A549 (cell line): Measurements from ENCODE around the gene LRRC71. TPM values are rescaled to one million over a fixed set of nuclear protein-coding genes. Genes with fewer than 3 reads are reported as not detected.

ENCODE experiments used
- ATAC-seq, 2 experiments: fragments of 200-7000 bp in 1 of 2; fragments of >200 bp in 1 of 2; cut with Nextera tagmentation in 1 of 2; cut with Tn5 transposase in 1 of 2; 3 replicates each; pipeline versions ENCODE4 v1.8.0 to v1.9.1; 2018 to 2020; ENCODE audit warnings: mild to moderate bottlenecking in 1 of 2, moderate library complexity in 1 of 2
- CTCF ChIA-PET: fragments of 300-600 bp; sonication (Branson Sonifier 250); formaldehyde crosslinking; extraction: SDS; loops from one replicate; lab custom pipeline; 2021; ENCODE audit warnings: antibody characterized with exemption, inconsistent platforms; lab: Yijun Ruan, JAX
- POLR2A ChIA-PET: fragments of 350-600 bp; formaldehyde crosslinking; extraction: SDS; loops from one replicate; lab custom pipeline; 2021; ENCODE audit warnings: antibody characterized with exemption, inconsistent platforms; lab: Yijun Ruan, JAX
- DNase-seq, 2 experiments: peaks; one replicate each; pipeline versions ENCODE4 v3.0.0 to v3.0.0-alpha.2; 2011 to 2016; ENCODE audit warnings: low read depth in 1 of 2, low spot score in 1 of 2
- FAIRE-seq: peaks from 2 replicates; lab custom pipeline; 2011; peaks lifted over from hg19 to GRCh38; lab: Jason Lieb, UNC
- H3K27ac ChIP-seq, 2 experiments: fragments of >200 bp; sonication (Bioruptor Twin); formaldehyde crosslinking; 3 replicates each; pipeline ENCODE4 v1.5.1; 2016 to 2017
- H3K4me1 ChIP-seq: fragments of >200 bp; sonication (Bioruptor Twin); formaldehyde crosslinking; 3 replicates; pipeline ENCODE4 v1.6.1; 2016
- H3K4me2 ChIP-seq: fragments of >200 bp; sonication (Bioruptor Twin); formaldehyde crosslinking; 3 replicates; pipeline ENCODE4 v1.6.1; 2016
- H3K4me3 ChIP-seq: fragments of >200 bp; sonication (Bioruptor Twin); formaldehyde crosslinking; 3 replicates; pipeline ENCODE4 v1.5.1; 2016
- H3K9me3 ChIP-seq: fragments of >200 bp; sonication (Bioruptor Twin); formaldehyde crosslinking; 3 replicates; pipeline ENCODE4 v1.6.1; 2016
- CEBPB ChIP-seq, 2 experiments: fragments of >200 bp in 1 of 2; sonication (Bioruptor Twin) in 1 of 2; formaldehyde crosslinking in 1 of 2; IDR thresholded peaks; 2 replicates each; pipeline ENCODE4 v1.6.1; 2012 to 2016
- CHD4 ChIP-seq: fragments of 200-600 bp; sonication (generic); IDR thresholded peaks from 2 replicates; pipeline ENCODE4 v1.6.1; 2016; ENCODE audit warnings: antibody characterized with exemption, mild to moderate bottlenecking, borderline replicate concordance
- EHMT2 ChIP-seq: fragments of 200-600 bp; sonication (generic); IDR thresholded peaks from 2 replicates; pipeline ENCODE4 v1.6.1; 2016; ENCODE audit warnings: antibody characterized with exemption, low read depth, mild to moderate bottlenecking, moderate library complexity
- FOSB ChIP-seq: fragments of 250-450 bp; sonication (Bioruptor Pico); IDR thresholded peaks from 2 replicates; pipeline ENCODE4 v1.5.0; 2020; ENCODE audit warnings: mild to moderate bottlenecking, moderate library complexity
- GATA3 ChIP-seq: IDR thresholded peaks from 2 replicates; pipeline ENCODE4 v1.6.1; 2012; ENCODE audit warnings: borderline replicate concordance
- HES2 ChIP-seq: fragments of >200 bp; sonication (Bioruptor Twin); formaldehyde crosslinking; IDR thresholded peaks from 2 replicates; pipeline ENCODE4 v1.6.1; 2016
- KDM5A ChIP-seq: fragments of 200-600 bp; sonication (generic); IDR thresholded peaks from 2 replicates; pipeline ENCODE4 v1.6.1; 2016; ENCODE audit warnings: antibody characterized with exemption, mild to moderate bottlenecking
- MAFK ChIP-seq: fragments of 450-650 bp; IDR thresholded peaks from 2 replicates; pipeline ENCODE4 v1.6.1; 2014; ENCODE audit not compliant: partially characterized antibody
- PBX3 ChIP-seq: IDR thresholded peaks from 2 replicates; pipeline ENCODE4 v1.6.1; 2012
- POLR2A ChIP-seq: IDR thresholded peaks from 2 replicates; pipeline ENCODE4 v1.6.1; 2012; ENCODE audit warnings: mild to moderate bottlenecking, low read length
- RCOR1 ChIP-seq: fragments of 150-350 bp; IDR thresholded peaks from 2 replicates; pipeline ENCODE4 v1.6.1; 2014; ENCODE audit warnings: antibody characterized with exemption, low read length, low read depth
- REST ChIP-seq: fragments of 200-600 bp; sonication (generic); IDR thresholded peaks from 2 replicates; pipeline ENCODE4 v1.6.1; 2016; ENCODE audit warnings: antibody characterized with exemption, mild to moderate bottlenecking, moderate library complexity
- SMC3 ChIP-seq: fragments of >200 bp; sonication (Bioruptor Twin); formaldehyde crosslinking; IDR thresholded peaks from 3 replicates; pipeline ENCODE4 v1.6.1; 2018; ENCODE audit warnings: inconsistent platforms
- TP53 ChIP-seq: fragments of 250-450 bp; sonication (Bioruptor Pico); IDR thresholded peaks from 2 replicates; pipeline ENCODE4 v1.5.0; 2021; ENCODE audit warnings: mild to moderate bottlenecking, moderate library complexity
- WGBS: methylation state at CpG from one replicate; pipeline ENCODE4 v1.1.6; 2017; ENCODE audit errors: missing lambda C conversion rate; 5-methylcytosine and 5-hydroxymethylcytosine counted together
- polyA plus RNA-seq, 4 experiments: library from polyadenylated mRNA; depleted of rRNA in 3 of 4; stranded (reverse); fragments of >200 nt; fragmentation: RNase III in 1 of 4; extraction: RNeasy Plus Mini Kit Qiagen cat#74134 plus additional on column Dnase treatment in 1 of 4; gene quantifications; 2 replicates in 3 of 4; 3 replicates in 1 of 4; pipeline ENCODE4 v1.2.3, GENCODE V29; 2011 to 2017
- TF ChIP-seq, protein P1 (sequence below): fragments of 250-450 bp; sonication (Bioruptor Pico); IDR thresholded peaks from 2 replicates; pipeline ENCODE4 v1.5.0; 2020; ENCODE audit warnings: low read depth, mild to moderate bottlenecking, moderate library complexity

LRRC71 gene
- polyA plus RNA-seq, 2 of the 4 experiments (the other 2 are of a cell fraction), result 0.10 TPM; not detected in 1

GRCh38 chr1:156901966-156902915 is 18.2 kb upstream of the LRRC71 start:
- Histone ChIP-seq H3K4me2 (no peak overlapping the region), H3K4me1 (peaks cover 41% of the 10 kb centered on the region), H3K9me3 (no peaks in the 10 kb centered on the region), H3K27ac (peak overlapping the region in 1 of 2 experiments; percentile 93; a peak in 2 of 6 replicates), H3K4me3 (no peak overlapping the region)
- ATAC-seq (no peak), FAIRE-seq (no peak), DNase-seq (no peak)
- ChIA-PET CTCF (interaction anchor here (0.6 to 8.6 kb wide), 5 partner anchors 20 to 390 kb away, joined by 3 to 84 read pairs (median 7); partner anchors contain the start of genes INSRR, LRRC71 and NTRK1), POLR2A (no interaction called here)
- WGBS, result 86% methylated on average over 22 of the region's 23 CpGs
- TF ChIP-seq POLR2A, result no peak
- no peak for TF ChIP-seq FOSB (CRISPR knock-in tag)
- TF ChIP-seq GATA3, result no peak
- TF ChIP-seq TP53, result no peak
- no peak for TF ChIP-seq MAFK
- no peak for TF ChIP-seq CHD4

DNA sequence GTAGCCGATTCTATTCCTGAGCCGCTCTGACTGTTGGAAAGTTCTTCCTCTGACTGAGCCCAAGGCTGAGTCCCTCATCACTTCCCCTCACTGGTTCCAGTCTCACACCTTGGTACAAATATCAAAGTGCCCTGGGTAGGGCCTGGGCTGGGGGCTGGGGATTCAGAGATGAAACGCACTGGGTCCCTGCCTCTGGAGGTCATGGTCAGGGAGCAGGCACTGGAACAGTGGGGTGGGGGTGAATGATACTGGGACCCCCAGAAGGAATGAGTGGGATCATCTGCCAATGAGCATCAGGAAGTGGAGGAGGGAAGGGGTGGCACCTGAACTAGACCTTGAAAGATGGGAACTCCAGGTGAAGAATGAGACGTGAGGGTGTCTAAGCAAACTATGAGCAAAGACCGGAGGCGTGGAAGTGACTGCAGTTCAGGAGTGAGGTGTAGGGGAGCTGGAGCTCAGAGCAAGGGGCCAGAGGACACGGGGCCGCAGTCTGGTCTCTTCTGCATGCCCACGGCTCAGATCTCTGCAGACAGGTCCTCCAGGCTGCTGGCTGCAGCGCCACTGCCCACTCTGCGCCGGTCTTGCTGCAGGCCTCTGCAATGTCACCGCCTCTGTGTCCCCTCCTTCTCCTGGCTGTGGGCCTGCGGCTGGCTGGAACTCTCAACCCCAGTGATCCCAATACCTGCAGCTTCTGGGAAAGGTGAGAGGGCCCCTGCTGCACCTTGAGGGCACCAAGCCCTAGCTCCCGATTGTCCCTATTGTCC is 16.9 kb upstream of the LRRC71 start:
- peaks cover 35% of the 10 kb centered on the region for H3K4me1 ChIP-seq
- H3K9me3 ChIP-seq, result no peaks in the 10 kb centered on the region
- no peak for ATAC-seq
- TF ChIP-seq CEBPB (IDR thresholded peaks at IDR 0.05) (no peak), RCOR1 (no peak), PBX3 (no peak), GATA3 (no peak), SMC3 (no peak)
- CTCF ChIA-PET, result interaction anchor here (2.1 to 8.6 kb wide), 2 partner anchors 19 to 65 kb away, joined by 7 to 84 read pairs; partner anchors contain the start of gene LRRC71
- POLR2A ChIA-PET, result no interaction called here
- no peak overlapping the region for H3K4me2 ChIP-seq
- H3K27ac ChIP-seq, result 0 out of 6 replicates have a peak overlapping the region, but pooled peaks of 1 of the 2 experiments have one; percentile 17
- H3K4me3 ChIP-seq, result no peak overlapping the region
- WGBS, result 83% methylated on average over 15 of the region's 15 CpGs
- no peak for DNase-seq
- no peak for FAIRE-seq

GRCh38 chr1:156904187-156904959 is 16.1 kb upstream of the LRRC71 start:
- WGBS, result 87% methylated on average over 18 of the region's 19 CpGs
- DNase-seq (no peak), FAIRE-seq (no peak), ATAC-seq (no peak)
- ChIA-PET CTCF (interaction anchor here (8.6 kb wide), 1 partner anchor 18 kb away, joined by 84 read pairs; the partner anchor contains the start of gene LRRC71), POLR2A (no interaction called here)
- peaks cover 26% of the 10 kb centered on the region for H3K4me1 ChIP-seq
- H3K4me2 ChIP-seq, result no peak overlapping the region
- H3K27ac ChIP-seq, result no peak overlapping the region
- no peaks in the 10 kb centered on the region for H3K9me3 ChIP-seq
- H3K4me3 ChIP-seq, result no peak overlapping the region
- TF ChIP-seq HES2 (no peak), EHMT2 (no peak), POLR2A (no peak), REST (no peak), GATA3 (no peak), KDM5A (no peak)
- TF ChIP-seq, protein P1, sequence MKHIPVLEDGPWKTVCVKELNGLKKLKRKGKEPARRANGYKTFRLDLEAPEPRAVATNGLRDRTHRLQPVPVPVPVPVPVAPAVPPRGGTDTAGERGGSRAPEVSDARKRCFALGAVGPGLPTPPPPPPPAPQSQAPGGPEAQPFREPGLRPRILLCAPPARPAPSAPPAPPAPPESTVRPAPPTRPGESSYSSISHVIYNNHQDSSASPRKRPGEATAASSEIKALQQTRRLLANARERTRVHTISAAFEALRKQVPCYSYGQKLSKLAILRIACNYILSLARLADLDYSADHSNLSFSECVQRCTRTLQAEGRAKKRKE (CRISPR knock-in tag), result no peak
